ENCODE results near the gene CP. TPM values are rescaled to one million over a fixed set of nuclear protein-coding genes. Genes with fewer than 3 reads are reported as not detected.

The CP gene
- total RNA-seq, result 105 and 153 TPM in 2 replicates

DNA sequence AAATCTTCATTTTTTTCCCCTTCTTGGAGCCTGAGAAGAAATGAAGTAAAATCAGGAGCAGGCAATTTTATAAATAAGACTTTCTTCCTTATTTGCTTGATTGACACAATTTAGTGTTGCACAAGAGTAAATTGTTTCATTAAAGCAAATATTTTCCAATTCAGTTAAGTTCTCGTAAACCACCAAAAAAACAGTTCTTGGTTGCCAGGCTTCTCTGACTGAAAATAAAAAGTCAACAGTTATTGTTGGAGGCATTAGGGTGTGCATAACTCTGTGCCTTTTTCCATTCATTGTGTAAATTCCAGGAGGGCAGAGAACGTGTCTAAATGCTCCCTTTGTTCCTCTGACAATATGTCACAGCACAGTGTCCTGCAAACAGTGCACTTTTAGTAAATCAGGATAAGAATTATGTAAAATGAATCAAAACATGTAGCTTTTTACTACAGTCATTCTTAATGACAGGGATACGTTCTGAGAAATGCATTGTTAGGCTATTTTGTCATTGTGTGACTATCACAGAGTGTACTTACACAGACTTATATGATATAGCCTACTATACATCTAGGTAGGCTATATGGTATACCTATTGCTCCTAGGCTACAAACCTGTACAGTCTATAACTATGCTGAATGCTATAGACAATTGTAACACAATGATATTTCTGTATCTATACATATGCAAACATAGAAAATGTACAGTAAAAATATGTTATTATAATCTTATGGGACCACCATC is at the start of gene CP:
Gene CP (minus strand): TSS at position 47 of the 735 bp plus-strand sequence. CDS start 37 bp downstream, at position 10.

DNA sequence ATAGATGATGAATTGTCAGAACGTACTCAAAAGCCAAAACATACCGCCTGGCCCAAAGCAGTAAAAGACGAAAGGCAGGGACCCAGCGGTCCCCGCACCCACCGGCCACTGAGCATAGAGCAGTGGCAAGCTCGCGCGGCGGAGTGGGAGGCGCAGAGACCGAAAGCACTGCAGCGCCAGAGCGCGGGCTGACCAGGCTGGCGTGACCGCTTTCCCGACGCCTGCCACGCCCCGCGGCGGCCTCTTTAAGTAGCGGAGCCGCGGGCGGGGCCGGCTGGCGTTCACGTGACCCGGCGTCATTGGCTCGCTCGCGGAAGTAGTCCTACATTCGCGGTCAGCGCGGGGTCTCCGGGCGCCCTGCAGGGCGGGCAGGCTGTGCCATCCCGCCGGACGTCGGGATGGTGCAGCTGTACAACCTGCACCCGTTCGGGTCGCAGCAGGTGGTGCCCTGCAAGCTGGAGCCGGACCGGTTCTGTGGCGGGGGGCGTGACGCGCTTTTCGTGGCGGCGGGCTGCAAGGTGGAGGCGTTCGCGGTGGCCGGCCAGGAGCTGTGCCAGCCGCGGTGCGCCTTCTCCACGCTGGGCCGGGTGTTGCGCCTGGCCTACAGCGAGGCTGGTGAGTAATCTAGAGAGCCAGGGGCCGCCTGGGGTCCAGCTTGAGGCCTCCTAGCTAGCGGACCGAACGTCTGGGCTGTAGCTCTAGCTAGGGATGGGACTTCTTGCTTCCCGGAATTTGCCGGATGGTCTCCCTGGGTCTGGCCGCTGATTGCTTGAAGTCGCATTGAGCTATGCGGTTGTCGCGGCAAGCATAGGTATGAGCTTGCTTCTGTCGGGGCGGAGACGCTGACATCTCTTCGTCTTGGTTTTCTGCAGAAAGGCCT is 92.1 kb downstream of the CP start, which contains the start of gene HPS3:
Gene HPS3 (plus strand): TSS at position 313 of the 880 bp plus-strand sequence. CDS start 86 bp downstream, at position 399.

Other genes starting within 250 kb of the CP start
- 60.3 and 70.6 TPM in 2 replicates for gene GYG1, start 230.3 kb downstream of the CP start, total RNA-seq
- gene HLTF, start 135.3 kb downstream of the CP start, total RNA-seq, result 45.9 and 58.6 TPM in 2 replicates
- 48.9 and 50.6 TPM in 2 replicates for gene HPS3, start 92.2 kb downstream of the CP start, total RNA-seq
- gene TM4SF18, start 111.8 kb upstream of the CP start, total RNA-seq, result 0.65 and 0.86 TPM in 2 replicates
- 575 and 630 TPM in 2 replicates for gene TM4SF1, start 155.8 kb upstream of the CP start, total RNA-seq